ENCODE data around the gene PAFAH1B1. TPM values are rescaled to one million over a fixed set of nuclear protein-coding genes. Genes with fewer than 3 reads are reported as not detected.
"Not testable (repeated sequence)": the region's sequence is repeated elsewhere in the genome, so short reads cannot be mapped to it uniquely, and the experiment has no call there.

Gene PAFAH1B1
- total RNA-seq, 1 experiment from 2014 or later: 89.2 TPM

DNA sequence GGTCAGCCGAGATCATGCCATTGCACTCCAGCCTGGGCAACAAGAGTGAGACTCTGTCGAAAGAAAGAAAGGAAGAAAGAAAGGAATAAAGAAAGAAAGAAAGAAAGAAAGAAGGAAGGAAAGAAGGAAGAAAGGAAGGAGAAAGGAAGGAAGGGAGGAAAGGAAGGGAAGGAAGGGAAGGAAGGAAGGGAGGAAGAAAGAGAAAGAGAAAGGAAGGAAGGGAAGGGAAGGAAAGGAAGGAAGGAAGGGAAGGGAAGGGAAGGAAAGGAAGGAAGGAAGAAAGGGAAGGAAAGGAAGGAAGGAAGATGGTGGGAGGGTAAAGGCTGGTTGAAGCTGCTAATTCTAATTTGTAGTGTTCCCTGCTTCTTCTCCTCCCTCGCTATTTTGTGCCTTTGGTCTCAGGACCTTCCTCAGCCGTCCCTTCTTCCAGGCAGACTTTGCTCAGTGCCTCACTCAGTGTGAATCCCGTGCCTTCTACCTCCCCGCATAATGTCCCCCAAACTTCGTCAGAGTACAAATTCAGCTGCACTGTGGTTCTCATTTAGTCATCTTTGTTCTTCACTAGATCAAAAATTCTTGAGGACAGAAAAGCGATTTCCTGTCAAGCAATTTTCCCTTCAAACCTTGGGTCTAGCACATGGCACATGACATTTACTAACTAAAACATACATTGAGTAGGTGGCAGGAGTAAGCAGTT lies 31.1 kb upstream of the PAFAH1B1 start:
- H3K27me3 ChIP-seq (ENCODE audit: low read length): no peaks in the 10 kb centered on the region
- no peaks in the 10 kb centered on the region for H3K79me2 ChIP-seq (ENCODE audit: low read length)
- no peak for DNase-seq
- H3K9me2 ChIP-seq (replicated peaks; ENCODE audit: insufficient read depth, low read length): no peaks in the 10 kb centered on the region
- H3K4me1 ChIP-seq (ENCODE audit: low read length): no peaks in the 10 kb centered on the region
- no peak overlapping the region for H3K9ac ChIP-seq (ENCODE audit: low read length)
- H3K36me3 ChIP-seq (ENCODE audit: insufficient read depth, low read length): no peaks in the 10 kb centered on the region
- H3K4me2 ChIP-seq (ENCODE audit: low read depth, low read length, poor library complexity, severe bottlenecking): no peak overlapping the region
- no peaks in the 10 kb centered on the region for H3K9me3 ChIP-seq (ENCODE audit: low read length)
- H3K27ac ChIP-seq (ENCODE audit: low read length): no peak overlapping the region
- no peak overlapping the region for H3K4me3 ChIP-seq (ENCODE audit: low read length)
- H4K20me1 ChIP-seq (ENCODE audit: insufficient read depth, low read depth, low read length): no peaks in the 10 kb centered on the region
- H2AFZ ChIP-seq (ENCODE audit: low read length): no peak overlapping the region

DNA sequence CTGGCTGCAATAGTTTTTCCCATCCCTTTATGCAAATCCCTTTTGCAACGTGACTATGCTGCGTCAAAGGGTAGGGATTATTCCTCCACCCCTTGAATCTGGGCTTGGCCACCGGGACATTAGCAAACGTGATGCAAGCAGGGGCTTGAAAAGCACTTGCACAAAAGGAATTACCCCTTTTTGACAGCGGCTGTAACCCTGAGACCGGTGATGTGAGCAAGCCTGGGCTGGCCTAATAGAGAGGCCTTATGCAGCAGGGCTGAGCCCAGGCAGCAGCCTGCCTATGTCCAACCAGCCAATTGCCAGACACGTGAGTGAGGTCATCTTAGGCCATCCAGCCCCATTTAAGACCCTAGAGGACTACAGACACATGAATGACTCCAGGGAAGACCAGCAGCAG lies 30.4 kb upstream of the PAFAH1B1 start:
- Histone ChIP-seq H3K4me1 (ENCODE audit: low read length) (no peaks in the 10 kb centered on the region), H3K36me3 (ENCODE audit: insufficient read depth, low read length) (no peaks in the 10 kb centered on the region), H3K27me3 (ENCODE audit: low read length) (no peaks in the 10 kb centered on the region), H3K4me3 (ENCODE audit: low read length) (no peak overlapping the region), H3K4me2 (ENCODE audit: low read depth, low read length, poor library complexity, severe bottlenecking) (no peak overlapping the region), H3K9ac (ENCODE audit: low read length) (no peak overlapping the region), H3K9me3 (ENCODE audit: low read length) (no peaks in the 10 kb centered on the region), H3K79me2 (ENCODE audit: low read length) (no peaks in the 10 kb centered on the region), H3K27ac (ENCODE audit: low read length) (no peak overlapping the region), H2AFZ (ENCODE audit: low read length) (no peak overlapping the region), H3K9me2 (replicated peaks; ENCODE audit: insufficient read depth, low read length) (no peaks in the 10 kb centered on the region), H4K20me1 (ENCODE audit: insufficient read depth, low read depth, low read length) (no peaks in the 10 kb centered on the region)
- DNase-seq: no peak

DNA sequence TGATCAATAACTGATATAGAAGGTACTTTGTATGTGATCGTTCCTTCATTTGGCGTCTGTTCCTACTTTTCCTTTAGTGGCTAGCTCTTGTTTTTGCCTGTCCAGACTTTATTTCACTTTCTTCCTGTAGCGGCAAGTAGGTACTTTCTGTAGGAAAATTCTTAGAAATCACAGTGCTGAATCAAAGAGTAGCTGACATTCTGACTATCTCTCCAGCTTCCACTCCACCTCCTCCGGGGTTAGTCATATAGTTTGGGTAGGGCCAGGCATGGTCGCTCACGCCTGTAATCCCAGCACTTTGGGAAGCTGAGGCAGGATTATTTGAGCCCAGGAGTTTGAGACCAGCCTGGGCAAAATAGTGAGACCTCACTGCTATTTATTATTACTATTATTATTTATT lies 29.9 kb upstream of the PAFAH1B1 start:
- H3K9me3 ChIP-seq (ENCODE audit: low read length): no peaks in the 10 kb centered on the region
- no peaks in the 10 kb centered on the region for H3K36me3 ChIP-seq (ENCODE audit: insufficient read depth, low read length)
- no peaks in the 10 kb centered on the region for H3K9me2 ChIP-seq (replicated peaks; ENCODE audit: insufficient read depth, low read length)
- H4K20me1 ChIP-seq (ENCODE audit: insufficient read depth, low read depth, low read length): no peaks in the 10 kb centered on the region
- no peaks in the 10 kb centered on the region for H3K79me2 ChIP-seq (ENCODE audit: low read length)
- H2AFZ ChIP-seq (ENCODE audit: low read length): no peak overlapping the region
- H3K27ac ChIP-seq (ENCODE audit: low read length): no peak overlapping the region
- no peak overlapping the region for H3K4me3 ChIP-seq (ENCODE audit: low read length)
- no peak overlapping the region for H3K4me2 ChIP-seq (ENCODE audit: low read depth, low read length, poor library complexity, severe bottlenecking)
- no peaks in the 10 kb centered on the region for H3K27me3 ChIP-seq (ENCODE audit: low read length)
- H3K9ac ChIP-seq (ENCODE audit: low read length): no peak overlapping the region
- DNase-seq: no peak
- H3K4me1 ChIP-seq (ENCODE audit: low read length): no peaks in the 10 kb centered on the region

DNA sequence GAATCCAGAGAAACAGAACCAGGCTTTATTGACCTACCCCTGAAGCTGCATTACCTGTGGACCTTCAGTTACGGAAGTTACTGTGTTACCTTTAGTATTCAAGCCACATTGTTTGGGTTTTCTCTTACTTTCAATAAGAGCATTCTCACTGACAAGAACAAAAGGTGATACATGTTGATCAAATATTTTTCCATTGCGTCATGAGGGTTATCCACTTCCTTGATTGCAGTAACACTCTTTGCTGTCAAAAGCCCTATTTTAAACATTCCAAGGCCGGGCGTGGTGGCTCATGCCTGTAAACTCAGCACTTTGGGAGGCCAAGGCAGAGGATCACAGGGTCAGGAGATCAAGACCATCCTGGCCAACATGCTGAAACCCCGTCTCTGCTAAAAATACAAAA lies 28.6 kb upstream of the PAFAH1B1 start:
- H3K4me1 ChIP-seq (ENCODE audit: low read length): no peaks in the 10 kb centered on the region
- H3K79me2 ChIP-seq (ENCODE audit: low read length): no peaks in the 10 kb centered on the region
- no peak overlapping the region for H3K9ac ChIP-seq (ENCODE audit: low read length)
- no peaks in the 10 kb centered on the region for H3K9me3 ChIP-seq (ENCODE audit: low read length)
- no peaks in the 10 kb centered on the region for H4K20me1 ChIP-seq (ENCODE audit: insufficient read depth, low read depth, low read length)
- H3K27ac ChIP-seq (ENCODE audit: low read length): no peak overlapping the region
- H2AFZ ChIP-seq (ENCODE audit: low read length): no peak overlapping the region
- H3K4me2 ChIP-seq (ENCODE audit: low read depth, low read length, poor library complexity, severe bottlenecking): no peak overlapping the region
- no peaks in the 10 kb centered on the region for H3K9me2 ChIP-seq (replicated peaks; ENCODE audit: insufficient read depth, low read length)
- H3K4me3 ChIP-seq (ENCODE audit: low read length): no peak overlapping the region
- no peaks in the 10 kb centered on the region for H3K27me3 ChIP-seq (ENCODE audit: low read length)
- no peak for DNase-seq
- H3K36me3 ChIP-seq (ENCODE audit: insufficient read depth, low read length): no peaks in the 10 kb centered on the region

DNA sequence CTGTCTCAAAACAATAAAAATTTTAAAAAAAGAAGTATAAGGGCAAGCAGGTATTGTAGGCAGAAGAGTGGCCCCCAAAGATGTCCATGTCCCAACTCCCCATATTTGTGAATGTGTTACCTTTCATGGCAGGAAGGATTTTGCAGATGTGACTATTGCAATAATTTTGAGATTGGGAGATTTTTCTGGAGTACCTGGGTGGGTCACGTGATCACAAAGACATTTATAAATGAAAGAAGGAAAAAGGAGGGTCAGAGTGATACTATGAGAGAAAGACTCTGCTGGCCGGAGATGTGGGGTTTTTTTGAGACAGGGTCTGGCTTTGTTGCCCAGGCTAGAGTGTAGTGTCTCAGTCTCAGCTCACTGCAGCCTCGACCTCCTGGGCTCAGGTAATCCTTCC lies 27.4 kb upstream of the PAFAH1B1 start:
- no peak for DNase-seq
- H3K4me1 ChIP-seq (ENCODE audit: low read length): no peaks in the 10 kb centered on the region
- H3K36me3 ChIP-seq (ENCODE audit: insufficient read depth, low read length): no peaks in the 10 kb centered on the region
- no peaks in the 10 kb centered on the region for H3K9me3 ChIP-seq (ENCODE audit: low read length)
- no peaks in the 10 kb centered on the region for H3K9me2 ChIP-seq (replicated peaks; ENCODE audit: insufficient read depth, low read length)
- no peak overlapping the region for H3K4me2 ChIP-seq (ENCODE audit: low read depth, low read length, poor library complexity, severe bottlenecking)
- H3K27me3 ChIP-seq (ENCODE audit: low read length): no peaks in the 10 kb centered on the region
- no peak overlapping the region for H3K27ac ChIP-seq (ENCODE audit: low read length)
- no peaks in the 10 kb centered on the region for H4K20me1 ChIP-seq (ENCODE audit: insufficient read depth, low read depth, low read length)
- no peaks in the 10 kb centered on the region for H3K79me2 ChIP-seq (ENCODE audit: low read length)
- no peak overlapping the region for H3K9ac ChIP-seq (ENCODE audit: low read length)
- H3K4me3 ChIP-seq (ENCODE audit: low read length): no peak overlapping the region
- H2AFZ ChIP-seq (ENCODE audit: low read length): no peak overlapping the region

DNA sequence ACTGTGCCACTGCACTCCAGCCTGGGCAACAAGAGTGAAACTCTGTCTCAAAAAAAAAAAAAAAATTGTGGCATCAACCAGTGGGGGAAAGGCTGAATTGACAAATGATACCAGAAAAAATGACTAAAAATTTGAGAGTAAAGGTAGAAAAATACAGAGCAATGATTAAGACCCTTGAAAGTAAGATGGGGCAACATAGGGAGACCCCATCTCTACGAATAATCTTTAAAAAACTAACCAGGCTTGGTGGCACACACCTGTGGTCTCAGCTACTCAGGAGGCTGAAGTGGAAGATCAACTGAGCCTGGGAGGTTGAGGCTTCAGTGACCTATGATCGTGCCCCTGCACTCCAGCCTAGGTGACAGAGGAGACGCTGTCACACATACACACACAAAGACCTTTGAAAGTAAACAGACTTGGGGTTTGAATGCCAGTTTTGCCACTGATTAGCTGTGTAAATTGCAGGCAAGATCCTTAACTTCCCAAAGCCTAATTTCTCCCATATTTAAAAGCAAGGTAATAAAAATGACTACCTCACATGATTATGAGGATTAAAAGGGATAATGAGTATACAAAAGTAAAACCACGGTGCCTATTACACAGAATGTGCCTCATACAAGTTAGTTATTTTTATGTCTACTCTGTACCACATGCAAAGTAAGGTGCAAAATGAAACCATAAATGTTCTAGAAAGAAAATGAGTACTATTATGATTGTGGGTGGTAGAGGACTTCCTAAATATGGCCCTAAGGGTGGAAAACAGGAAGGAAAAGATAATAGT lies 21.7 kb upstream of the PAFAH1B1 start:
- no peak for DNase-seq
- no peaks in the 10 kb centered on the region for H3K79me2 ChIP-seq (ENCODE audit: low read length)
- H3K27ac ChIP-seq (ENCODE audit: low read length): no peak overlapping the region
- peak overlapping the region; percentile 47 for H3K4me2 ChIP-seq (ENCODE audit: low read depth, low read length, poor library complexity, severe bottlenecking)
- H3K27me3 ChIP-seq (ENCODE audit: low read length): no peaks in the 10 kb centered on the region
- H4K20me1 ChIP-seq (ENCODE audit: insufficient read depth, low read depth, low read length): no peaks in the 10 kb centered on the region
- peak overlapping the region; percentile 6; the same call in 1 of the 2 replicates for H2AFZ ChIP-seq (ENCODE audit: low read length)
- H3K9ac ChIP-seq (ENCODE audit: low read length): no peak overlapping the region
- no peaks in the 10 kb centered on the region for H3K36me3 ChIP-seq (ENCODE audit: insufficient read depth, low read length)
- no peaks in the 10 kb centered on the region for H3K9me2 ChIP-seq (replicated peaks; ENCODE audit: insufficient read depth, low read length)
- H3K9me3 ChIP-seq (ENCODE audit: low read length): no peaks in the 10 kb centered on the region
- peak overlapping the region; percentile 48; the same call in 1 of the 2 replicates for H3K4me3 ChIP-seq (ENCODE audit: low read length)
- peaks cover 10% of the 10 kb centered on the region for H3K4me1 ChIP-seq (ENCODE audit: low read length)

DNA sequence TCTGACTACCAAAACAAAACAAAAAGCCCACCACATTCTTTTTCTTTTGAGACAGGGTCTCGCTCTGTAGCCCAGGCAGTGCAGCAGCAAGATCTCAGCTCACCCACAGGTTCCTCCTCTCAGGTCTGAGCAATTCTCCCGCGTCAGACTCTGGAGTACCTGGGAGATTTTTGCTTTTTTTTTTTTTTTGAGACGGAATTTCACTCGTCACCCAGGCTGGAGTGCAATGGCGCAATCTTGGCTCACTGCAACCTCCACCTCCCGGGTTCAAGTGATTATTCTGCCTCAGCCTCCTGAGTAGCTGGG lies 21.2 kb upstream of the PAFAH1B1 start:
- Histone ChIP-seq H3K4me2 (ENCODE audit: low read depth, low read length, poor library complexity, severe bottlenecking) (peak overlapping the region; percentile 47), H2AFZ (ENCODE audit: low read length) (peak overlapping the region; percentile 6; the same call in 1 of the 2 replicates), H3K4me1 (ENCODE audit: low read length) (peaks cover 10% of the 10 kb centered on the region), H3K4me3 (ENCODE audit: low read length) (peak overlapping the region; percentile 48; the same call in 1 of the 2 replicates)
- H3K9me2 ChIP-seq (replicated peaks; ENCODE audit: insufficient read depth, low read length); DNase-seq; H3K9me3 ChIP-seq (ENCODE audit: low read length); H3K79me2 ChIP-seq (ENCODE audit: low read length); H3K9ac ChIP-seq (ENCODE audit: low read length); H3K27ac ChIP-seq (ENCODE audit: low read length); H4K20me1 ChIP-seq (ENCODE audit: insufficient read depth, low read depth, low read length); H3K36me3 ChIP-seq (ENCODE audit: insufficient read depth, low read length); H3K27me3 ChIP-seq (ENCODE audit: low read length): not testable (repeated sequence)

DNA sequence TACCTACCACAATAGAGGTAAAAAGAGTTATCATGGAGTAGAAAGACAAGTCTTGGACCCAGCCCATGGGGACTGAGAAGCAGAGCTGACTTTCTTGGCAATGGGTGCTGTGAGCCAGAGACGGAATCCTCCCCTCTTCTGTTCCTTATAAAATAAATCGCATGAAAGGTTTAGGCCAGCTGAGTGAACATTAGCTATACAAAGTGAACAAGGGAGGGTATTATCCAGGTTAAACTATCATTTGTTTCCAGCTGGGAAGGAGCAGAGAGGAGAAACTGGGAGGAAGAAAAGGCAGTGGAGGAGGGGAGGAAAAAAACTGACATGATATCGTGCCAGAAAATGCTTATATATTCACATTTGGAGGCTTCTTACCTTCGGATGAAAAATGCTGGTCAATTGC lies 13.3 kb upstream of the PAFAH1B1 start:
- Histone ChIP-seq H2AFZ (ENCODE audit: low read length) (no peak overlapping the region), H3K4me3 (ENCODE audit: low read length) (no peak overlapping the region), H3K9me2 (replicated peaks; ENCODE audit: insufficient read depth, low read length) (no peaks in the 10 kb centered on the region), H3K4me2 (ENCODE audit: low read depth, low read length, poor library complexity, severe bottlenecking) (no peak overlapping the region), H4K20me1 (ENCODE audit: insufficient read depth, low read depth, low read length) (no peaks in the 10 kb centered on the region), H3K9me3 (ENCODE audit: low read length) (no peaks in the 10 kb centered on the region), H3K4me1 (ENCODE audit: low read length) (no peaks in the 10 kb centered on the region), H3K9ac (ENCODE audit: low read length) (no peak overlapping the region), H3K36me3 (ENCODE audit: insufficient read depth, low read length) (no peaks in the 10 kb centered on the region), H3K79me2 (ENCODE audit: low read length) (no peaks in the 10 kb centered on the region), H3K27me3 (ENCODE audit: low read length) (no peaks in the 10 kb centered on the region), H3K27ac (ENCODE audit: low read length) (no peak overlapping the region)
- DNase-seq: no peak

All from Karpas-422 (cell line).